ENCODE results near the gene SHB.

The SHB gene

GRCh38 chr9:37946971-37947370 is 122.1 kb downstream of the SHB start:
- TF ChIP-seq TAF1 (IDR thresholded peaks at IDR 0.05; ENCODE audit: borderline replicate concordance, insufficient read depth, low read length) (no peak), SIN3A (IDR thresholded peaks at IDR 0.05; ENCODE audit: borderline replicate concordance, insufficient read depth, low read length) (no peak), POLR2AphosphoS5 (IDR thresholded peaks at IDR 0.05; ENCODE audit: low read depth, low read length) (no peak), FOXP2 (optimal IDR thresholded peaks at IDR 0.05; ENCODE audit: borderline replicate concordance, extremely low read depth, extremely low read length, insufficient read depth) (no peak)
- TF ChIP-seq, protein P1, sequence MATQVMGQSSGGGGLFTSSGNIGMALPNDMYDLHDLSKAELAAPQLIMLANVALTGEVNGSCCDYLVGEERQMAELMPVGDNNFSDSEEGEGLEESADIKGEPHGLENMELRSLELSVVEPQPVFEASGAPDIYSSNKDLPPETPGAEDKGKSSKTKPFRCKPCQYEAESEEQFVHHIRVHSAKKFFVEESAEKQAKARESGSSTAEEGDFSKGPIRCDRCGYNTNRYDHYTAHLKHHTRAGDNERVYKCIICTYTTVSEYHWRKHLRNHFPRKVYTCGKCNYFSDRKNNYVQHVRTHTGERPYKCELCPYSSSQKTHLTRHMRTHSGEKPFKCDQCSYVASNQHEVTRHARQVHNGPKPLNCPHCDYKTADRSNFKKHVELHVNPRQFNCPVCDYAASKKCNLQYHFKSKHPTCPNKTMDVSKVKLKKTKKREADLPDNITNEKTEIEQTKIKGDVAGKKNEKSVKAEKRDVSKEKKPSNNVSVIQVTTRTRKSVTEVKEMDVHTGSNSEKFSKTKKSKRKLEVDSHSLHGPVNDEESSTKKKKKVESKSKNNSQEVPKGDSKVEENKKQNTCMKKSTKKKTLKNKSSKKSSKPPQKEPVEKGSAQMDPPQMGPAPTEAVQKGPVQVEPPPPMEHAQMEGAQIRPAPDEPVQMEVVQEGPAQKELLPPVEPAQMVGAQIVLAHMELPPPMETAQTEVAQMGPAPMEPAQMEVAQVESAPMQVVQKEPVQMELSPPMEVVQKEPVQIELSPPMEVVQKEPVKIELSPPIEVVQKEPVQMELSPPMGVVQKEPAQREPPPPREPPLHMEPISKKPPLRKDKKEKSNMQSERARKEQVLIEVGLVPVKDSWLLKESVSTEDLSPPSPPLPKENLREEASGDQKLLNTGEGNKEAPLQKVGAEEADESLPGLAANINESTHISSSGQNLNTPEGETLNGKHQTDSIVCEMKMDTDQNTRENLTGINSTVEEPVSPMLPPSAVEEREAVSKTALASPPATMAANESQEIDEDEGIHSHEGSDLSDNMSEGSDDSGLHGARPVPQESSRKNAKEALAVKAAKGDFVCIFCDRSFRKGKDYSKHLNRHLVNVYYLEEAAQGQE (IDR thresholded peaks at IDR 0.05; ENCODE audit: insufficient read depth in 1 of 2, low read depth in 2 of 2, low read length in 2 of 2), result no peak

DNA sequence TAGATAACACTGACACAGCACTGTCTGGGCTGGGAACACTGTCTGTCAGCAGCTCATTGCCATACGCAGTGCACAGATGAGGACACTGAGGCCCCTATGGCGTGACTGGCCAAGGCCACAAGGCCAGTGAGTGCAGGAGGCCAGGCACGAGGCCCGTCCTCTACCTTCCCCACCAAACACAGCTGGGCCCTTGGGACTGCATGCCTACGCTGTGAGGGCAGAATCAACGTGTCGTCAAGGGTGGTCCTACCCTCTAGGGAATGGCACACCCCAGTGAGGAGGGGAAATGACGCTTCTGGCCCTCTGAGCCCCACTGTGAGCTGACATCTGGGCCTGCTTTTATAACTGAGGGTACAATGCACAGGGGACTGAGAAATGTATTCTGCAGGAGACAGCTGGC is 123.0 kb downstream of the SHB start:
- no peak for TF ChIP-seq FOXP2 (optimal IDR thresholded peaks at IDR 0.05; ENCODE audit: borderline replicate concordance, extremely low read depth, extremely low read length, insufficient read depth)
- no peak for TF ChIP-seq POLR2AphosphoS5 (IDR thresholded peaks at IDR 0.05; ENCODE audit: low read depth, low read length)
- TF ChIP-seq, protein P1 (IDR thresholded peaks at IDR 0.05; ENCODE audit: insufficient read depth in 1 of 2, low read depth in 2 of 2, low read length in 2 of 2), result no peak
- no peak for TF ChIP-seq TAF1 (IDR thresholded peaks at IDR 0.05; ENCODE audit: borderline replicate concordance, insufficient read depth, low read length)
- TF ChIP-seq SIN3A (IDR thresholded peaks at IDR 0.05; ENCODE audit: borderline replicate concordance, insufficient read depth, low read length), result no peak

- TF ChIP-seq SIN3A (IDR thresholded peaks at IDR 0.05; ENCODE audit: borderline replicate concordance, insufficient read depth, low read length) (no peak), FOXP2 (optimal IDR thresholded peaks at IDR 0.05; ENCODE audit: borderline replicate concordance, extremely low read depth, extremely low read length, insufficient read depth) (no peak), TAF1 (IDR thresholded peaks at IDR 0.05; ENCODE audit: borderline replicate concordance, insufficient read depth, low read length) (no peak), POLR2AphosphoS5 (IDR thresholded peaks at IDR 0.05; ENCODE audit: low read depth, low read length) (no peak)
- TF ChIP-seq, protein P1 (IDR thresholded peaks at IDR 0.05; ENCODE audit: insufficient read depth in 1 of 2, low read depth in 2 of 2, low read length in 2 of 2), result no peak
Measured at GRCh38 chr9:37944671-37945481, 124.2 kb downstream of the SHB start.

- no peak for TF ChIP-seq FOXP2 (optimal IDR thresholded peaks at IDR 0.05; ENCODE audit: borderline replicate concordance, extremely low read depth, extremely low read length, insufficient read depth)
- no peak for TF ChIP-seq POLR2AphosphoS5 (IDR thresholded peaks at IDR 0.05; ENCODE audit: low read depth, low read length)
- no peak for TF ChIP-seq SIN3A (IDR thresholded peaks at IDR 0.05; ENCODE audit: borderline replicate concordance, insufficient read depth, low read length)
- TF ChIP-seq, protein P1 (IDR thresholded peaks at IDR 0.05; ENCODE audit: insufficient read depth in 1 of 2, low read depth in 2 of 2, low read length in 2 of 2), result no peak
- no peak for TF ChIP-seq TAF1 (IDR thresholded peaks at IDR 0.05; ENCODE audit: borderline replicate concordance, insufficient read depth, low read length)
Measured at GRCh38 chr9:37944266-37944650, 124.8 kb downstream of the SHB start.
